Sigmoid colon (tissue), 4 donors: Measurements from ENCODE around the gene OR7G1.

Source experiments
- EP300 ChIP-seq, 4 donors: sonication (generic); formaldehyde crosslinking; IDR thresholded peaks; one replicate each; pipeline ENCODE4 v1.6.1; 2017; ENCODE audit warnings: antibody characterized with exemption in 4 of 4
- POLR2A ChIP-seq, 2 donors: fragments of 450-650 bp; IDR thresholded peaks; one replicate each; pipeline ENCODE4 v1.6.1; 2016; ENCODE audit warnings: antibody characterized with exemption in 2 of 2, mild to moderate bottlenecking in 2 of 2, moderate library complexity in 2 of 2
- POLR2AphosphoS5 ChIP-seq, 4 donors: sonication (generic); formaldehyde crosslinking; IDR thresholded peaks; one replicate each; pipeline ENCODE4 v1.6.1; 2017; ENCODE audit warnings: antibody characterized with exemption in 4 of 4
- TF ChIP-seq, protein P1 (sequence below), 4 experiments: fragments of 450-650 bp in 3 of 4; fragments of 200-600 bp in 1 of 4; IDR thresholded peaks; one replicate each; pipeline ENCODE4 v1.5.1; 2016 to 2019; ENCODE audit warnings: antibody characterized with exemption in 4 of 4, mild to moderate bottlenecking in 3 of 4, moderate library complexity in 2 of 4

DNA sequence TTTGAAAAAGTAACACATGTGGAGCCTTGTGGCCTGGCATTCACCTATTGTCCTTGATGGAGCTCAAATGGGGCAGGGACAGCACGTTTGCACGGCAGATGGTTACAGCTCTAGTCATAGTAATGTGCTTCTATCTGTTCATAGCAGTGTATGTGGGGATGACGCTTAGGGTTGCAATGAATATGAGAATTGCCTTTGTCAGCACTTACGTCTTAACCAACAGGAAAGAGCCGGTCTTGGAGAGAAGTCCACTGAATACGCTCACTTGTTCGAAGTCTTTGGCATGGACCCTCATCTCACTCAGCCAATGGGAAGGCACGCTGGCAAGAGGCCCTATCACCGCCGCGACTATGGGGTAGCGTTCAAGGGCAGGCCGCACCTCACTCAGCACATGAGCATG lies 44.3 kb upstream of the OR7G1 start:
- TF ChIP-seq, protein P1, sequence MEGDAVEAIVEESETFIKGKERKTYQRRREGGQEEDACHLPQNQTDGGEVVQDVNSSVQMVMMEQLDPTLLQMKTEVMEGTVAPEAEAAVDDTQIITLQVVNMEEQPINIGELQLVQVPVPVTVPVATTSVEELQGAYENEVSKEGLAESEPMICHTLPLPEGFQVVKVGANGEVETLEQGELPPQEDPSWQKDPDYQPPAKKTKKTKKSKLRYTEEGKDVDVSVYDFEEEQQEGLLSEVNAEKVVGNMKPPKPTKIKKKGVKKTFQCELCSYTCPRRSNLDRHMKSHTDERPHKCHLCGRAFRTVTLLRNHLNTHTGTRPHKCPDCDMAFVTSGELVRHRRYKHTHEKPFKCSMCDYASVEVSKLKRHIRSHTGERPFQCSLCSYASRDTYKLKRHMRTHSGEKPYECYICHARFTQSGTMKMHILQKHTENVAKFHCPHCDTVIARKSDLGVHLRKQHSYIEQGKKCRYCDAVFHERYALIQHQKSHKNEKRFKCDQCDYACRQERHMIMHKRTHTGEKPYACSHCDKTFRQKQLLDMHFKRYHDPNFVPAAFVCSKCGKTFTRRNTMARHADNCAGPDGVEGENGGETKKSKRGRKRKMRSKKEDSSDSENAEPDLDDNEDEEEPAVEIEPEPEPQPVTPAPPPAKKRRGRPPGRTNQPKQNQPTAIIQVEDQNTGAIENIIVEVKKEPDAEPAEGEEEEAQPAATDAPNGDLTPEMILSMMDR (IDR thresholded peaks at IDR 0.05) = no peak
- TF ChIP-seq POLR2A (IDR thresholded peaks at IDR 0.05) (no peak), EP300 (IDR thresholded peaks at IDR 0.05) (no peak), POLR2AphosphoS5 (IDR thresholded peaks at IDR 0.05) (no peak)
